ENCODE measurements around the gene LSM14A.
"Not testable (repeated sequence)": the region's sequence is repeated elsewhere in the genome, so short reads cannot be mapped to it uniquely, and the experiment has no call there.

The LSM14A gene

DNA sequence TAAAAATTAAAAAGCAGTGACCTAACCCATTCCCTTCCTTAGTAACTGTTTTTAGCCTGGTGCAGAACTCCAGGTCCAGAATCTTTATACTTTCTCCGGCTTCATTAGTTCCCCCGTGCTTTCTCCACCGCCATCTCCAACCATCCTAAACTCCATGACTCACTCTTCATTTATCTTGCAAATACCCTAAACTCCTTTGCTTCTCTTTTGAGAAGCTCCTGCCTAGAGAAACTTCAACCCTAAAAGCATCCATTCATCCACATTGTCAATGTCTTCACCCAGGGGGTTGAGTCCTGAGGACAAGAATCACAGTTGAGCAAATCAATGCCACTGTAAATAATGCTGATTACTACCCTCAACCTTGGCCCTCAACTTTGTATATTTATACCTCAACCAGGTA is 65.0 kb downstream of the LSM14A start:
- H3K9me3 ChIP-seq (ENCODE audit: severe bottlenecking) = no peaks in the 10 kb centered on the region
- no peaks in the 10 kb centered on the region for H3K27me3 ChIP-seq (ENCODE audit: insufficient read depth, low read depth, severe bottlenecking)
- no peak overlapping the region for H3K27ac ChIP-seq
- H3K4me3 ChIP-seq (ENCODE audit: low read depth, low read length) = no peak overlapping the region
- H3K36me3 ChIP-seq = no peaks in the 10 kb centered on the region
- TF ChIP-seq CTCF (IDR thresholded peaks at IDR 0.05; ENCODE audit: low read depth, low read length) = no peak
- DNase-seq = no peak

- TF ChIP-seq CTCF (IDR thresholded peaks at IDR 0.05; ENCODE audit: low read depth, low read length) = no peak
- Histone ChIP-seq H3K9me3 (ENCODE audit: severe bottlenecking) (no peaks in the 10 kb centered on the region), H3K27ac (no peak overlapping the region), H3K27me3 (ENCODE audit: insufficient read depth, low read depth, severe bottlenecking) (no peaks in the 10 kb centered on the region), H3K4me3 (ENCODE audit: low read depth, low read length) (no peak overlapping the region), H3K36me3 (no peaks in the 10 kb centered on the region)
- DNase-seq = no peak
These were observed 65.6 kb downstream of the LSM14A start for GRCh38 chr19:34237939-34238338.

- peak; percentile 70 for DNase-seq
- no peak overlapping the region for H3K27ac ChIP-seq
These were observed 69.4 kb downstream of the LSM14A start for GRCh38 chr19:34241513-34242337.

DNA sequence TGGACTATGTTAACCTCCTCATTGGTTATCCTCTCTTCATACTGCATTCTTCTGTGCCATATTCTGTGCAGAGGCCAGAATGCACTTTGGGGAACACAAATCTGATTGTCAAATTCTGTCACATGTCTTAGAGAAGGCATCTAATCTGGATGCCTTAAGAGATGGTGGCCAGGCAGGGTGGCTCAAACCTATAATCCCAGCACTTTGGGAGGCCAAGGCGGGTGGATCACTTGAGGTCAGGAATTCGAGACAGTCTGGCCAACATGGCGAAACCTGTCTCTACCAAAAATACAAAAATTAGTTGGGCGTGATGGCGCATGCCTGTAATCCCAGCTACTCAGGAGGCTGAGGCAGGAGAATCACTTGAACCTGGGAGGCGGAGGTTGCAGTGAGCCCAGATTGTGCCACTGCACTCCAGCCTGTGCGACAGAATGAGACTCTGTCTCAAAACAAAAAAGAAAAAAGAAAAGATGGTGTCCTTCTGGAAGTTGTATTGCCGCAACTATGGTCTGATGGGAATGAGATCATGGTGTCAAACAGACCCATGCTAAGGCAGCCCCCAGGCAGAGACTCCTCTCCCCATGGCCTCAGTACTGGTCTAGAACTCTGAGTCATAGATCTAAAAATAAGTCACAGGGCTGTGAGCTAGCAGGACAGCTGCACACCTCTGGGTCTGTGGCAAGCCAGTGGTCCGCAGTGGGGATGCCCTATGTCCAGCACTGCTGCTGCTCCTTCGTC is 71.0 kb downstream of the LSM14A start:
- not testable (repeated sequence) for H3K36me3 ChIP-seq; H3K27me3 ChIP-seq (ENCODE audit: insufficient read depth, low read depth, severe bottlenecking); H3K4me3 ChIP-seq (ENCODE audit: low read depth, low read length); DNase-seq; H3K27ac ChIP-seq; H3K9me3 ChIP-seq (ENCODE audit: severe bottlenecking)

More at GRCh38 chr19:34241513-34242337, 69.4 kb downstream of the LSM14A start:
- peak; percentile 82 for TF ChIP-seq CTCF (IDR thresholded peaks at IDR 0.05; ENCODE audit: low read depth, low read length)
- Histone ChIP-seq H3K9me3 (ENCODE audit: severe bottlenecking) (no peaks in the 10 kb centered on the region), H3K27me3 (ENCODE audit: insufficient read depth, low read depth, severe bottlenecking) (no peaks in the 10 kb centered on the region), H3K36me3 (no peaks in the 10 kb centered on the region), H3K4me3 (ENCODE audit: low read depth, low read length) (no peak overlapping the region)

- Histone ChIP-seq H3K36me3 (no peaks in the 10 kb centered on the region), H3K9me3 (ENCODE audit: severe bottlenecking) (no peaks in the 10 kb centered on the region), H3K27ac (no peak overlapping the region), H3K27me3 (ENCODE audit: insufficient read depth, low read depth, severe bottlenecking) (no peaks in the 10 kb centered on the region), H3K4me3 (ENCODE audit: low read depth, low read length) (no peak overlapping the region)
- TF ChIP-seq CTCF (IDR thresholded peaks at IDR 0.05; ENCODE audit: low read depth, low read length) = no peak
- peak; percentile 38 for DNase-seq
These were observed 71.7 kb downstream of the LSM14A start for GRCh38 chr19:34243876-34244578.
